ENCODE data around the gene PYCR2.

Gene PYCR2

DNA sequence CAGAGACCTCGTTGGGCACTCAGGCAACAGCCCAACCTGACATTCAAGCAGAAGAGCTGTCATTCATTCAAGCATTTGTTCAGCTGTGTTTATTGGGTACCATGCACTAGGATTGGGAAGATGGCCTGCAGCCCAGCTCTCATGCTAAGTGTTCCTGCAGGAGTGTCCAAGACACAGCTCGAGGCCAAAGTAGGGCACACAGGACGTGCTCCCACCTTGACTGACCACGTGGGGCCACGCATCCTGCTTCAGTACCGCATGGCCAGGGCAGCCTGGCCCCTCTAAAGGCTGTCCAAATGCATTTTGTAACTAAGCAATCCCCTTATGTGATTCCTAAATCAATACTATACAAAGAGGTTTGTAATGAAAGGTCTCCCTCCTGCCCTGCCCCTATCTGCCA is 9.7 kb downstream of the PYCR2 start:
- Histone ChIP-seq H3K79me2 (ENCODE audit: insufficient read depth, low read length) (no peaks in the 10 kb centered on the region), H3K36me3 (ENCODE audit: low read length) (no peaks in the 10 kb centered on the region), H3K27me3 (ENCODE audit: low read length) (no peaks in the 10 kb centered on the region), H3F3A (ENCODE audit: insufficient read depth) (peaks cover 4% of the 10 kb centered on the region; the same call in 1 of the 2 replicates), H3K9ac (ENCODE audit: low read length) (no peak overlapping the region), H2AFZ (ENCODE audit: low read depth, low read length, severe bottlenecking) (no peak overlapping the region), H3K9me3 (ENCODE audit: insufficient read depth, low read length) (no peaks in the 10 kb centered on the region), H3K4me3 (ENCODE audit: insufficient read depth, low read length, poor library complexity, severe bottlenecking) (no peak overlapping the region), H3K9me2 (replicated peaks; ENCODE audit: insufficient read depth, low read length) (no peaks in the 10 kb centered on the region), H4K20me1 (ENCODE audit: low read depth, low read length) (no peaks in the 10 kb centered on the region), H3K4me2 (ENCODE audit: low read depth, low read length, poor library complexity, severe bottlenecking) (no peak overlapping the region), H3K27ac (ENCODE audit: low read depth, low read length) (no peak overlapping the region)
- TF ChIP-seq EZH2phosphoT487 (conservative IDR thresholded peaks at IDR 0.05; ENCODE audit: low read length) (no peak), CTCF (IDR thresholded peaks at IDR 0.05; ENCODE audit: insufficient read depth, low read length, poor library complexity, severe bottlenecking) (no peak)

GRCh38 chr1:225911191-225912130 is 12.6 kb downstream of the PYCR2 start:
- Histone ChIP-seq H3K4me2 (ENCODE audit: low read depth, low read length, poor library complexity, severe bottlenecking) (no peak overlapping the region), H3K4me3 (ENCODE audit: insufficient read depth, low read length, poor library complexity, severe bottlenecking) (no peak overlapping the region), H3K9me3 (ENCODE audit: insufficient read depth, low read length) (no peaks in the 10 kb centered on the region), H3K9ac (ENCODE audit: low read length) (no peak overlapping the region), H3F3A (ENCODE audit: insufficient read depth) (no peaks in the 10 kb centered on the region), H2AFZ (ENCODE audit: low read depth, low read length, severe bottlenecking) (peak overlapping the region; percentile 52), H3K36me3 (ENCODE audit: low read length) (no peaks in the 10 kb centered on the region), H3K27me3 (ENCODE audit: low read length) (no peaks in the 10 kb centered on the region), H3K9me2 (replicated peaks; ENCODE audit: insufficient read depth, low read length) (no peaks in the 10 kb centered on the region), H3K27ac (ENCODE audit: low read depth, low read length) (no peak overlapping the region), H4K20me1 (ENCODE audit: low read depth, low read length) (no peaks in the 10 kb centered on the region), H3K79me2 (ENCODE audit: insufficient read depth, low read length) (no peaks in the 10 kb centered on the region)
- no peak for TF ChIP-seq EZH2phosphoT487 (conservative IDR thresholded peaks at IDR 0.05; ENCODE audit: low read length)
- TF ChIP-seq CTCF (IDR thresholded peaks at IDR 0.05; ENCODE audit: insufficient read depth, low read length, poor library complexity, severe bottlenecking) = peak; percentile 73

GRCh38 chr1:225909477-225909876 is 14.6 kb downstream of the PYCR2 start:
- no peaks in the 10 kb centered on the region for H3K79me2 ChIP-seq (ENCODE audit: insufficient read depth, low read length)
- H3K9me3 ChIP-seq (ENCODE audit: insufficient read depth, low read length) = no peaks in the 10 kb centered on the region
- no peaks in the 10 kb centered on the region for H3K36me3 ChIP-seq (ENCODE audit: low read length)
- no peak for TF ChIP-seq EZH2phosphoT487 (conservative IDR thresholded peaks at IDR 0.05; ENCODE audit: low read length)
- TF ChIP-seq CTCF (IDR thresholded peaks at IDR 0.05; ENCODE audit: insufficient read depth, low read length, poor library complexity, severe bottlenecking) = no peak
- H3K9me2 ChIP-seq (replicated peaks; ENCODE audit: insufficient read depth, low read length) = no peaks in the 10 kb centered on the region
- H3K27ac ChIP-seq (ENCODE audit: low read depth, low read length) = no peak overlapping the region
- H2AFZ ChIP-seq (ENCODE audit: low read depth, low read length, severe bottlenecking) = no peak overlapping the region
- H3K4me2 ChIP-seq (ENCODE audit: low read depth, low read length, poor library complexity, severe bottlenecking) = no peak overlapping the region
- no peak overlapping the region for H3K4me3 ChIP-seq (ENCODE audit: insufficient read depth, low read length, poor library complexity, severe bottlenecking)
- no peaks in the 10 kb centered on the region for H3F3A ChIP-seq (ENCODE audit: insufficient read depth)
- no peaks in the 10 kb centered on the region for H3K27me3 ChIP-seq (ENCODE audit: low read length)
- H4K20me1 ChIP-seq (ENCODE audit: low read depth, low read length) = no peaks in the 10 kb centered on the region
- no peak overlapping the region for H3K9ac ChIP-seq (ENCODE audit: low read length)

All from SU-DHL-6 (cell line).